AG09309 (cell line): ENCODE results near the gene CTNNB1.

Source experiments
- DNase-seq: peaks from one replicate; pipeline ENCODE4 v3.0.0-alpha.2; 2010; ENCODE audit warnings: low read depth
- H3K4me3 ChIP-seq: 2 replicates; pipeline ENCODE4 v1.5.1; 2011; ENCODE audit warnings: mild to moderate bottlenecking, low read depth, low read length, moderate library complexity; ENCODE audit not compliant: control insufficient read depth
- TF ChIP-seq, protein P1 (sequence below): IDR thresholded peaks from 2 replicates; pipeline ENCODE4 v1.5.1; 2011; ENCODE audit warnings: mild to moderate bottlenecking, low read depth, low read length, inconsistent platforms; ENCODE audit not compliant: insufficient read depth, control insufficient read depth; ENCODE audit errors: missing control alignments

The CTNNB1 gene

DNA sequence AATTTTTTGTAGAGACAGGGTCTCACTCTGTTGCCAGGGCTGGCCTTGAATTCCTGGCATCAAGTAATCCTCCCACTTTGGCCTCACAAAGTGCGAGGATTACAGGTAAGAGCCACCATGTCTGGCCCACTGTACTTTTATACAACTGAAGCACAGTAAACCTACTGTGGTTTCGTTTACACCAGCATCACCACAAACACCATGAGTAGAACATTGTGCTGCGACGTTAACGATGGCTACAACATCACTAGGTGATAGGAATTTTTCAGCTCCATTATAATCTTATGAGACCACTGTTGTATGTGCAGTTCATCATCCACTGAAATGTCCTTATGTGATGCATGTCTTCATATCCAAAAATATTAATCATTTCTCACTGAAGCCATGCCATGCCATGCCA, 11.7 kb downstream of the CTNNB1 start:
- no peak for DNase-seq
- H3K4me3 ChIP-seq, result no peak overlapping the region
- TF ChIP-seq, protein P1, sequence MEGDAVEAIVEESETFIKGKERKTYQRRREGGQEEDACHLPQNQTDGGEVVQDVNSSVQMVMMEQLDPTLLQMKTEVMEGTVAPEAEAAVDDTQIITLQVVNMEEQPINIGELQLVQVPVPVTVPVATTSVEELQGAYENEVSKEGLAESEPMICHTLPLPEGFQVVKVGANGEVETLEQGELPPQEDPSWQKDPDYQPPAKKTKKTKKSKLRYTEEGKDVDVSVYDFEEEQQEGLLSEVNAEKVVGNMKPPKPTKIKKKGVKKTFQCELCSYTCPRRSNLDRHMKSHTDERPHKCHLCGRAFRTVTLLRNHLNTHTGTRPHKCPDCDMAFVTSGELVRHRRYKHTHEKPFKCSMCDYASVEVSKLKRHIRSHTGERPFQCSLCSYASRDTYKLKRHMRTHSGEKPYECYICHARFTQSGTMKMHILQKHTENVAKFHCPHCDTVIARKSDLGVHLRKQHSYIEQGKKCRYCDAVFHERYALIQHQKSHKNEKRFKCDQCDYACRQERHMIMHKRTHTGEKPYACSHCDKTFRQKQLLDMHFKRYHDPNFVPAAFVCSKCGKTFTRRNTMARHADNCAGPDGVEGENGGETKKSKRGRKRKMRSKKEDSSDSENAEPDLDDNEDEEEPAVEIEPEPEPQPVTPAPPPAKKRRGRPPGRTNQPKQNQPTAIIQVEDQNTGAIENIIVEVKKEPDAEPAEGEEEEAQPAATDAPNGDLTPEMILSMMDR, result no peak

DNA sequence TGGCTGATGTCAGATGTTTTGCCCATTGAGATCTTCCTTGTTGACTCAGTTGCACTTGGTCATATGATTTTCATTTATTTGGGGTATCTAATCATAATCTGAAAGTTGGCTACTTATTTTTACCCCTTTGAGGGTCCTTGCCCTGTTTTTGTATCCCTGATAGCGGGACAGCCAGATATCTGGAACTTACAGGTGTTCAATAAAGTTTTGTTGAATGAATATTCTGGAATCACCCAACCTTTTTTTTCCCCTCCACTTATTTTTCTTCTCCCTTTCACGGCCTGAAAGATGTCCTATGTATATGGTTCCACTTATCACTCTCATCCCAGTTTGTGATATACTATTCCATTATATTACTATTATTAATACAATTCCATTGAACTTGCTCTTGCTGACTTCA, 12.8 kb downstream of the CTNNB1 start:
- TF ChIP-seq, protein P1, result no peak
- no peak for DNase-seq
- no peak overlapping the region for H3K4me3 ChIP-seq

DNA sequence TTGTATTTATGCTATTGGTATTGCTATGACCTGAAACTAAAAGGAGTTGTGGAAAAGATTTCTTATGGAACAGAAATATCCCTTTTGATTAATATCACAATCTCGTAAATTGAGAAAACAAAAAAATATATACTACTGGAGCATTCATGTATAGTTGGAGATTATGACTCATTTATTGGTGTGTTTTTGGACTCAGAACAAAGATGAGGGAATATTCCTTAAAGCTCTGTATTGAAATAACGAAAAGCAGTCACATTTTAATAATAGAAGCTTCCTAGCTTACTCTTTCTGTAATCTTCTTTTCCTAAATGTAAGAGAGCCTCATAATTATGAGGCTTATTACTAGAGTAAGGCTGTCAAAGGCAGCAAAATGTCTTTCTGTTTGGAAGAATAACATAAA, 14.3 kb downstream of the CTNNB1 start:
- TF ChIP-seq, protein P1, result no peak
- no peak overlapping the region for H3K4me3 ChIP-seq
- no peak for DNase-seq

DNA sequence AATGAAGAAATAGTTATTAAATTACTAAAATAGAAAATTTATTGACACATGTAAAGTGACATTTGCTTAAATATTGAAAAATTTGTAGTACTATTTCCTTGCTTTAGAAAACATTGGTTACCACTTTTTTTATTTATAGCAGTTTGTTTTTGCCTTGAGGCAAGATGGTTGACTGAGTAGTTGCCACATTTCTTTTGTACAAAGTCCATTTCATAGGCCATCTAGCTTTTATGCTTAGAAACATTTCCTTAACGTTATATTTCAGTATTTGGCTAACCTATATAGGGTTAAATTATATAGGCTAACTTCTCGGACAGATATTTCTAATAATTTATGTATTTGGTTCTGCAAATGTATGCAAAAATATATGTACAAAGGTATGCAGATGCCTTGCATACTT, 17.1 kb downstream of the CTNNB1 start:
- no peak for DNase-seq
- no peak overlapping the region for H3K4me3 ChIP-seq
- TF ChIP-seq, protein P1, result no peak

DNA sequence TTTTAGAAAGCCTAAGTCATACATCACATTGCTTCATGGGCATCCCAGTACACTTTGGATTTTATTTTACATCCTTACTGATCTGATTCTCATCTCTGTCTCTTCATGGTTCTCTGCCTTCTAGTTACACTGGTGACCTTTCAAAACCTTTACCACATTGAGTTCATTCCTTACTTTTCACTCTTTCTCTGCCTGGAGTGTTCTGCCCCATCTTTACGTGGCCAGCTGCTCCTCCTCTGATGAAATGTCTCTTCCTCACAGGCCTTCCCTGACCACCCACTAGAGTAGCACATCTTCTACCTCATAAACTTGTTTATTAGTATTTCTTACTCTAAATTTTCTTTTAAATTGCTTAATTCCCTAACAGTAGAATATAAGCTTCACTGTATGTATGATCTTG, 17.7 kb downstream of the CTNNB1 start:
- TF ChIP-seq, protein P1, result no peak
- H3K4me3 ChIP-seq, result no peak overlapping the region
- DNase-seq, result no peak

DNA sequence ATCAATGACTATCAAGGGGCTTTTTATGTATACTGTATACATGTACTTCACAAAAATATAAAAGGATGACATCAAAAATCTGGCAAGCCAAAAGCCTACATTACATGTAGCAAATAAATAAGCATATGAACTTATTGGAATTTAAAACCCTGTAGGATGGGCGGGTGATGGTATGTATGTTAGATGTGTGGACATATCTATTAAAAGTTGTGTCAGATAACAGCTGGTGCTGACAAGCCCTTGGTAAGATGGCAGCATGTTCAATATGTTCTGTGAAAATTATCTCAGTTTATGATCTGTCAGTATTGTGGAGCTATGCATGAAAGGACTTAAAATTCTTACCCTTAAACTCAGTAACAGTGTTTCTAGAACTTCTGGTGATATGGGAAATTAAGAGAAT, 20.1 kb downstream of the CTNNB1 start:
- TF ChIP-seq, protein P1, result no peak
- no peak for DNase-seq
- no peak overlapping the region for H3K4me3 ChIP-seq
